Measurements from ENCODE around the gene DCDC2B. TPM values are rescaled to one million over a fixed set of nuclear protein-coding genes. Genes with fewer than 3 reads are reported as not detected.
A peak's percentile ranks its signal among the peaks of the same experiment; 100 is the strongest.

DCDC2B gene
- total RNA-seq, 1 experiment from 2014 or later: 0.27 TPM

- Histone ChIP-seq H3K27ac (ENCODE audit: low read depth, low read length) (no peak overlapping the region), H3K4me1 (ENCODE audit: control insufficient read depth in 1 of 2, insufficient read depth in 2 of 2, low read length in 2 of 2) (peaks cover 2 to 5% of the 10 kb centered on the region in 2 experiments; a peak in 3 of 4 replicates), H3K27me3 (ENCODE audit: insufficient read depth, low read length) (no peaks in the 10 kb centered on the region), H3K9me3 (ENCODE audit: control insufficient read depth in 1 of 2, insufficient read depth in 1 of 2, low read depth in 1 of 2, low read length in 2 of 2) (no peaks in the 10 kb centered on the region), H3K79me2 (ENCODE audit: insufficient read depth, low read length) (0 out of 2 replicates have a peak, but pooled peaks cover 6% of the 10 kb centered on the region), H2AFZ (ENCODE audit: low read depth, low read length, poor library complexity, severe bottlenecking) (no peak overlapping the region), H3K4me3 (replicated peaks in 1 of 2; ENCODE audit: low read depth in 1 of 2, low read length in 2 of 2) (no peak overlapping the region), H3K4me2 (ENCODE audit: low read length) (no peak overlapping the region), H3K36me3 (ENCODE audit: control insufficient read depth in 1 of 2, insufficient read depth in 2 of 2, low read length in 2 of 2) (peaks cover 43 to 68% of the 10 kb centered on the region in 2 experiments), H3K9me2 (ENCODE audit: insufficient read depth) (no peaks in the 10 kb centered on the region), H4K20me1 (ENCODE audit: insufficient read depth) (no peaks in the 10 kb centered on the region; the same call in 1 of the 2 replicates), H3K9ac (ENCODE audit: low read length) (no peak overlapping the region)
- intact Hi-C loops (cut with micrococcal nuclease): no loop called here
- TF ChIP-seq POLR2AphosphoS5 (IDR thresholded peaks at IDR 0.05; ENCODE audit: low read depth, low read length): no peak
- TF ChIP-seq SRF (IDR thresholded peaks at IDR 0.05; ENCODE audit: low read depth): no peak
- TF ChIP-seq EZH2 (IDR thresholded peaks at IDR 0.05): no peak
- TF ChIP-seq YY1 (IDR thresholded peaks at IDR 0.05; ENCODE audit: extremely low read depth, insufficient replicate concordance, low read depth, low read length): no peak
- POLR2A ChIA-PET: no interaction called here
- no TSS peak for BruUV-seq (replicated peaks)
- DNase-seq (ENCODE audit: low read depth, low spot score) (no peak), ATAC-seq (no peak)
- RAD21 ChIA-PET (ENCODE audit: low non-redundant PET in 1 of 2, low total read pairs in 2 of 2, uncharacterized antibody in 2 of 2, unreplicated experiment in 2 of 2): no interaction called here
- CTCF ChIA-PET: no interaction called here
Observed at GRCh38 chr1:32194984-32195383, 13.9 kb upstream of the DCDC2B start.

- ChIA-PET POLR2A (no interaction called here), RAD21 (ENCODE audit: low non-redundant PET in 1 of 2, low total read pairs in 2 of 2, uncharacterized antibody in 2 of 2, unreplicated experiment in 2 of 2) (no interaction called here), CTCF (no interaction called here)
- Histone ChIP-seq H3K27me3 (ENCODE audit: insufficient read depth, low read length) (no peaks in the 10 kb centered on the region), H3K9me3 (ENCODE audit: control insufficient read depth in 1 of 2, insufficient read depth in 1 of 2, low read depth in 1 of 2, low read length in 2 of 2) (no peaks in the 10 kb centered on the region), H3K27ac (ENCODE audit: low read depth, low read length) (no peak overlapping the region), H2AFZ (ENCODE audit: low read depth, low read length, poor library complexity, severe bottlenecking) (no peak overlapping the region), H3K4me1 (ENCODE audit: control insufficient read depth in 1 of 2, insufficient read depth in 2 of 2, low read length in 2 of 2) (peaks cover 5 to 10% of the 10 kb centered on the region in 2 experiments; a peak in 3 of 4 replicates), H3K4me3 (replicated peaks in 1 of 2; ENCODE audit: low read depth in 1 of 2, low read length in 2 of 2) (no peak overlapping the region), H3K9ac (ENCODE audit: low read length) (no peak overlapping the region), H4K20me1 (ENCODE audit: insufficient read depth) (no peaks in the 10 kb centered on the region; the same call in 1 of the 2 replicates), H3K9me2 (ENCODE audit: insufficient read depth) (no peaks in the 10 kb centered on the region), H3K36me3 (ENCODE audit: control insufficient read depth in 1 of 2, insufficient read depth in 2 of 2, low read length in 2 of 2) (peaks cover 37 to 62% of the 10 kb centered on the region in 2 experiments), H3K4me2 (ENCODE audit: low read length) (no peak overlapping the region), H3K79me2 (ENCODE audit: insufficient read depth, low read length) (0 out of 2 replicates have a peak, but pooled peaks cover under 1% of the 10 kb centered on the region)
- intact Hi-C loops (cut with micrococcal nuclease): no loop called here
- BruUV-seq (replicated peaks): no TSS peak
- TF ChIP-seq YY1 (IDR thresholded peaks at IDR 0.05; ENCODE audit: extremely low read depth, insufficient replicate concordance, low read depth, low read length) (no peak), POLR2AphosphoS5 (IDR thresholded peaks at IDR 0.05; ENCODE audit: low read depth, low read length) (0 out of 2 replicates have a peak, but pooled peaks have one; percentile 6), RAD21 (IDR thresholded peaks at IDR 0.05; ENCODE audit: low read depth) (no peak)
- ATAC-seq (no peak), DNase-seq (ENCODE audit: low read depth, low spot score) (no peak)
Observed at GRCh38 chr1:32195531-32195930, 13.4 kb upstream of the DCDC2B start.

Measured in HCT116 (cell line).